Tibial nerve (tissue), 4 donors: ENCODE data around the gene TGOLN2. TPM values are rescaled to one million over a fixed set of nuclear protein-coding genes. Genes with fewer than 3 reads are reported as not detected.

Experiments
- DNase-seq, 2 donors: peaks; one replicate each; pipeline ENCODE4 v3.0.0-alpha.2; 2019; ENCODE audit warnings: low spot score in 2 of 2
- H3K27ac ChIP-seq, 4 donors: fragments of 200-600 bp; sonication (generic) in 3 of 4; one replicate each; pipeline ENCODE4 v1.5.1; 2017 to 2019; ENCODE audit warnings: mild to moderate bottlenecking in 1 of 4
- H3K27me3 ChIP-seq, 2 donors: fragments of 200-600 bp; sonication (generic) in 1 of 2; one replicate each; pipeline versions ENCODE4 v1.5.1 to v1.6.0; 2017 to 2019
- H3K36me3 ChIP-seq, 3 donors: fragments of 200-600 bp; sonication (generic); one replicate each; pipeline ENCODE4 v1.5.1; 2018 to 2019
- H3K4me1 ChIP-seq, 4 donors: fragments of 200-600 bp; sonication (generic) in 3 of 4; one replicate each; pipeline ENCODE4 v1.5.1; 2017 to 2019
- H3K4me3 ChIP-seq, 4 donors: fragments of 200-600 bp; sonication (generic) in 3 of 4; one replicate each; pipeline ENCODE4 v1.5.1; 2017 to 2019; ENCODE audit warnings: mild to moderate bottlenecking in 1 of 4, moderate library complexity in 1 of 4
- H3K9me3 ChIP-seq, 4 donors: fragments of 200-600 bp; sonication (generic) in 3 of 4; one replicate each; pipeline ENCODE4 v1.5.1; 2017 to 2019
- CTCF ChIP-seq, 5 experiments: fragments of 200-600 bp in 3 of 5; fragments of 450-650 bp in 2 of 5; sonication (generic) in 3 of 5; IDR thresholded peaks; one replicate each; pipeline ENCODE4 v1.5.1; 2016 to 2019; ENCODE audit warnings: antibody characterized with exemption in 5 of 5, mild to moderate bottlenecking in 3 of 5, moderate library complexity in 2 of 5
- EP300 ChIP-seq, 2 donors: sonication (generic); formaldehyde crosslinking; IDR thresholded peaks; one replicate each; pipeline ENCODE4 v1.6.1; 2017; ENCODE audit warnings: antibody characterized with exemption in 2 of 2, mild to moderate bottlenecking in 1 of 2
- POLR2A ChIP-seq, 2 donors: fragments of 450-650 bp; IDR thresholded peaks; one replicate each; pipeline ENCODE4 v1.6.1; 2017; ENCODE audit warnings: antibody characterized with exemption in 2 of 2, mild to moderate bottlenecking in 2 of 2, moderate library complexity in 2 of 2
- WGBS, 2 donors: methylation state at CpG; one replicate each; pipeline ENCODE4 v1.1.5; 2018; 5-methylcytosine and 5-hydroxymethylcytosine counted together
- total RNA-seq, 4 donors: library from RNA; depleted of rRNA; stranded (reverse); fragments of >200 nt; gene quantifications; one replicate each; pipeline ENCODE4 v1.1.0, GENCODE V29; 2016

TGOLN2 gene
- total RNA-seq, 4 donors from 2014 or later = 96.9 to 128 (median 109) TPM

GRCh38 chr2:85356186-85356585, 28.4 kb upstream of the TGOLN2 start:
- H3K4me3 ChIP-seq = no peak overlapping the region
- no peak for DNase-seq
- H3K27me3 ChIP-seq = no peaks in the 10 kb centered on the region
- no peak overlapping the region for H3K27ac ChIP-seq
- no peak for TF ChIP-seq POLR2A (IDR thresholded peaks at IDR 0.05)
- TF ChIP-seq EP300 (IDR thresholded peaks at IDR 0.05) = no peak
- TF ChIP-seq CTCF (IDR thresholded peaks at IDR 0.05) = no peak
- 92 to 96% methylated on average over 2 of the region's 2 CpGs for WGBS, 2 donors
- no peaks in the 10 kb centered on the region for H3K9me3 ChIP-seq
- peaks cover 0 to 28% (median under 1%) of the 10 kb centered on the region in 3 donors for H3K36me3 ChIP-seq
- H3K4me1 ChIP-seq = peaks cover 0 to 35% (median 10%) of the 10 kb centered on the region in 4 donors

DNA sequence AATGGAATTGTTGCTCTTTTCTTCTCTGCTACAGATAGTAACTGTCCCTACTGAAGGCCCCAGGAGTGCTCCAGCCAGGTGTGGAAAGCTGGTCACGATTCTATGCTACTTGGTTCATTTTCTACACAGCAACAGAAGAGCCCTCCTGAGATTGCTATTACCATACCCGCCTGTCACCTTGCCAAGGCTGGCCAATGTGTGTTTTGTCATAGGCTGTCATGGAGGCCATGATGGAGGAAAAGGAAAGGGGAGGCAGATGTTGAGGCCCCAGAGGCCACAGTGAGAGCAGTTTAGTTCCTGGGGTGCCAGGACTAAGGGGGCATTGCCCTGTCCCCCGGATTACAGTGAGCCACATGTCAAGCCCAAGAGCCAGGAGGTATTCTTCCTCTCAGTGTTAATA, 27.7 kb upstream of the TGOLN2 start:
- Histone ChIP-seq H3K27me3 (no peaks in the 10 kb centered on the region), H3K9me3 (no peaks in the 10 kb centered on the region), H3K4me1 (peaks cover 0 to 35% (median 10%) of the 10 kb centered on the region in 4 donors), H3K36me3 (peaks cover 0 to 32% (median 4%) of the 10 kb centered on the region in 3 donors), H3K4me3 (peak overlapping the region in 3 of 4 donors; percentile 70 to 92 (median 81)), H3K27ac (peak overlapping the region in 1 of 4 donors; percentile 90)
- TF ChIP-seq CTCF (IDR thresholded peaks at IDR 0.05) (no peak), EP300 (IDR thresholded peaks at IDR 0.05) (no peak), POLR2A (IDR thresholded peaks at IDR 0.05) (no peak)
- WGBS, 2 donors = 77 to 90% methylated on average over 3 of the region's 3 CpGs
- no peak for DNase-seq

DNA sequence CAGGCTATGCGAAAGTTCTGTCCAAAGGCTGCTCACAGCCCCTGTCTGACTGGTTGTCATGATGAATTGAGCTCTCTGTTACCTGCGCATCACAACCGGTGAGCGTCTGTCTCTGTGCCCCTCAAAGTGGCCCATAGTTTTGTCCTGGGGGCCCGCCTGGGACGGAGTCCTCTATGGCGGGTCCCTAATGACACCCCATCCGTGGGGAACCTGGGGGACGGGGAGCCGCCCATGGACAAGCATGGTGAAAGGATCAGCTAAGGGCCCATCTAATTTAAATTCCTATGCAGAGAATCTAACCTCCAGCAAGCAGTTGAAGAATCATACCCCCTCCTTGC, 27.3 kb upstream of the TGOLN2 start:
- Histone ChIP-seq H3K27ac (peak overlapping the region; percentile 62 to 90 (median 86)), H3K4me1 (peaks cover 0 to 35% (median 10%) of the 10 kb centered on the region in 4 donors), H3K36me3 (peaks cover 0 to 37% (median 4%) of the 10 kb centered on the region in 3 donors), H3K4me3 (peak overlapping the region; percentile 64 to 92 (median 76)), H3K27me3 (no peaks in the 10 kb centered on the region), H3K9me3 (no peaks in the 10 kb centered on the region)
- TF ChIP-seq POLR2A (IDR thresholded peaks at IDR 0.05) (no peak), CTCF (IDR thresholded peaks at IDR 0.05) (no peak), EP300 (IDR thresholded peaks at IDR 0.05) (no peak)
- 4 to 10% methylated on average over 10 of the region's 10 CpGs for WGBS, 2 donors
- DNase-seq = no peak

DNA sequence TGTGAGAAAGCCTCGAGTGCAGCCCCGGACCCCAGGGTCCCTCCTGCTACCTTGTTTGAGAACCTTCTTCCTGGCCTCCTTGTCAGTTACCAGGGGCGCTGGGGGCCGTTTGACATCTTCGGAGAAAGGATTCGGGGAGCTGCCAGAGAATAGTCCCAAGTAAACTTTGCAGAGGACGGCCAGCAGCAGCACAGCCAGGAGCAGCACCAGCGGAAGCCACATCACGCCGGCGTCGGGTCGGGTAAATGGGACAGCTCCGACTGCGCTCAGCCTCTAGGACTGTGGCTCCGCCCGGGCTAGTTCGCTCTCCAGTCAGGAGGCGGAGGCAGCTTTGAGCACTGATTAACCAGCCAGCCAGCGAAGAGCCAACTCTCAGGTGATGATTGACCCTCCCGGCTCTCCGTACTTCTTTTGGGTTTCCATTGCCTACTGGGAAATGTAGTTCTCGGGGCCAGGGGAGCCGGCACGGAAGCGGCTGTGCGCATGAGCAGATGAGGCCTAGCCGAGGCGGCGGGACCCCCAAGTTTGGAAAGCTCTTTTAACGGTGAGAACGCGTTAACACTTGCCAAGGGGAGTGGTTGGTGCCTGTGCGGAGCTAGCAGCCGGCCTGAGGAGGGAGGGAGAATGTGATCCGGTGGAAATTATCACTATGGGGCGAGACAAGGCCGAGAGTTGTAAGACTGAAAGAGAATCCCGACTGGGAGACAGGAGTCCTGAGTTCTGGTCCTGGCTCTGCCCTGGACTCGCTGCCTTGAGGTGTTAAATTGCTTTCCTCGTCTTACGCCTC, 26.7 kb upstream of the TGOLN2 start, which contains the start of the genes ELMOD3 and RETSAT:
TSS of gene ELMOD3 (plus strand) at position 484 of the 787 bp plus-strand sequence. CDS start 2,430 bp downstream, outside the sequence.
TSS of gene RETSAT (minus strand) at position 243 of the 787 bp plus-strand sequence. CDS start at position 222, 21 bp downstream.
- Histone ChIP-seq H3K27ac (peak within 1 kb of the TSS; percentile 62 to 90 (median 86)), H3K4me1 (peaks cover 0 to 35% (median 10%) of the 10 kb centered on the region in 4 donors), H3K9me3 (no peaks in the 10 kb centered on the region), H3K4me3 (peak within 1 kb of the TSS; percentile 64 to 92 (median 76)), H3K36me3 (peaks cover 0 to 39% (median 4%) of the 10 kb centered on the region in 3 donors), H3K27me3 (no peaks in the 10 kb centered on the region)
- WGBS, 2 donors = 0 to 1% methylated on average over 31 to 40 of the region's 42 CpGs
- DNase-seq = peak; percentile 96 to 100
- TF ChIP-seq CTCF (IDR thresholded peaks at IDR 0.05) = peak in 1 of 5 experiments; percentile 52
- peak; percentile 74 to 96 for TF ChIP-seq EP300 (IDR thresholded peaks at IDR 0.05)
- peak; percentile 80 to 88 for TF ChIP-seq POLR2A (IDR thresholded peaks at IDR 0.05)

DNA sequence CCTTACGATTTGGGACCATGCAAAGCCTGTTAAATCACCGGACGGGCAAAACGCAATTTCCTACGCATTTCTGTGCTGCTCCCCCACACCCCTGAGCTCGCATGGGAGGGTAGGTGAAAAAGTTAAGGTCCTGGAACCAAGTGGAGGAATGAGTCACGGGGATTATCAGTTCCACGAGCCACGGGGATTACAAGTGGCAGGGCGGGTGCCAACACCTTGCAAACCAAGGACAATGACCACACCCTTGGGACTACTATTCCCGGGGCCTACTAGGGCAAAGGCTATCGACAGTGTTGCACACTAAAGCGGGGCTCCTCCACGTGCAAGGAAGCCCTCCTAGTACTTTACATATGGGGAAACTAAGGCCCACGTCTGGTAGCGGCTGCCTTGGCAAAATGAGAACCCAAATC, 26.1 kb upstream of the TGOLN2 start:
- Histone ChIP-seq H3K4me3 (peak overlapping the region; percentile 64 to 92 (median 76)), H3K27me3 (no peaks in the 10 kb centered on the region), H3K36me3 (peaks cover 0 to 42% (median 4%) of the 10 kb centered on the region in 3 donors), H3K27ac (peak overlapping the region; percentile 62 to 90 (median 82)), H3K4me1 (peaks cover 0 to 35% (median 10%) of the 10 kb centered on the region in 4 donors), H3K9me3 (no peaks in the 10 kb centered on the region)
- TF ChIP-seq POLR2A (IDR thresholded peaks at IDR 0.05) (no peak), EP300 (IDR thresholded peaks at IDR 0.05) (no peak), CTCF (IDR thresholded peaks at IDR 0.05) (no peak)
- WGBS, 2 donors = 13 to 17% methylated on average over 16 of the region's 16 CpGs
- DNase-seq = peak in 1 of 2 donors; percentile 15
